Chondrocyte (in vitro differentiated cells): ENCODE results near the gene GALNT13. TPM values are rescaled to one million over a fixed set of nuclear protein-coding genes. Genes with fewer than 3 reads are reported as not detected.

Source experiments
- DNase-seq: peaks from one replicate; pipeline ENCODE4 v3.0.0; 2021; ENCODE audit warnings: mixed read lengths, low spot score
- H3K27ac Mint-ChIP-seq: one replicate; pipeline ENCODE4 v1.8.0; 2021; ENCODE audit warnings: mild to moderate bottlenecking, moderate library complexity, mixed read lengths; ENCODE audit not compliant: unreplicated experiment
- H3K27me3 Mint-ChIP-seq: 2 replicates; pipeline ENCODE4 v1.8.0; 2021; ENCODE audit warnings: low read depth, mixed read lengths
- H3K36me3 Mint-ChIP-seq: 2 replicates; pipeline ENCODE4 v1.8.0; 2021; ENCODE audit warnings: low read depth, mixed read lengths
- H3K4me1 Mint-ChIP-seq: 2 replicates; pipeline ENCODE4 v1.8.0; 2021; ENCODE audit warnings: low read depth, mild to moderate bottlenecking, mixed read lengths
- H3K4me3 Mint-ChIP-seq: one replicate; pipeline ENCODE4 v1.8.0; 2021; ENCODE audit warnings: mild to moderate bottlenecking, moderate library complexity, mixed read lengths; ENCODE audit not compliant: unreplicated experiment
- H3K9me3 Mint-ChIP-seq: 2 replicates; pipeline ENCODE4 v1.8.0; 2021; ENCODE audit warnings: low read depth, mixed read lengths
- total RNA-seq: library from RNA; stranded (reverse); gene quantifications from 3 replicates; pipeline ENCODE4 v1.2.1, GENCODE V29; 2021
- TF ChIP-seq, protein P1 (sequence below): fragments of 200-600 bp; sonication (generic); IDR thresholded peaks from 2 replicates; pipeline ENCODE4 v1.5.0; 2021; ENCODE audit warnings: antibody characterized with exemption, mild to moderate bottlenecking, moderate library complexity

The GALNT13 gene
- total RNA-seq, 1 donor from 2014 or later, result not detected

DNA sequence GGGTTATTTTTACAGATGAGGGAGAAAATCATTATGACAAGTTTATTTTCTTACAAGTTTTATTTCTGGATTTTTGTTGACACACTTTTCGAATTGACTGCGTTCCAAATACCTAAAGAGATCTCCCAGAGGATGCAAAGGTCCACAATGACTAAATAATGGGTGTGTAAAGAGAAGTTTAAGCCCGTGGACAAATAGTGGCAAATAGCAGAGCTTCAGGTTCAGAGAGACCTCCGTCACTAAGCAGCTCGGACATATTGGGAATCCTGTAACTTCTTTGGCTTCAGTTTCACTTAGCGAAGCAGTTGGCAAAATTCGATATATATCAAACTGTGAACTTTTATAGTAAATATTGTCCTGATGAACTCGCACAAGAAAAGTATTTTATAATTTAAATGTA is 556.3 kb downstream of the GALNT13 start:
- TF ChIP-seq, protein P1, sequence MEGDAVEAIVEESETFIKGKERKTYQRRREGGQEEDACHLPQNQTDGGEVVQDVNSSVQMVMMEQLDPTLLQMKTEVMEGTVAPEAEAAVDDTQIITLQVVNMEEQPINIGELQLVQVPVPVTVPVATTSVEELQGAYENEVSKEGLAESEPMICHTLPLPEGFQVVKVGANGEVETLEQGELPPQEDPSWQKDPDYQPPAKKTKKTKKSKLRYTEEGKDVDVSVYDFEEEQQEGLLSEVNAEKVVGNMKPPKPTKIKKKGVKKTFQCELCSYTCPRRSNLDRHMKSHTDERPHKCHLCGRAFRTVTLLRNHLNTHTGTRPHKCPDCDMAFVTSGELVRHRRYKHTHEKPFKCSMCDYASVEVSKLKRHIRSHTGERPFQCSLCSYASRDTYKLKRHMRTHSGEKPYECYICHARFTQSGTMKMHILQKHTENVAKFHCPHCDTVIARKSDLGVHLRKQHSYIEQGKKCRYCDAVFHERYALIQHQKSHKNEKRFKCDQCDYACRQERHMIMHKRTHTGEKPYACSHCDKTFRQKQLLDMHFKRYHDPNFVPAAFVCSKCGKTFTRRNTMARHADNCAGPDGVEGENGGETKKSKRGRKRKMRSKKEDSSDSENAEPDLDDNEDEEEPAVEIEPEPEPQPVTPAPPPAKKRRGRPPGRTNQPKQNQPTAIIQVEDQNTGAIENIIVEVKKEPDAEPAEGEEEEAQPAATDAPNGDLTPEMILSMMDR, result no peak
- no peak for DNase-seq
- H3K4me3 Mint-ChIP-seq, result no peak overlapping the region
- peaks cover 2% of the 10 kb centered on the region for H3K9me3 Mint-ChIP-seq
- no peaks in the 10 kb centered on the region for H3K4me1 Mint-ChIP-seq
- peaks cover 8% of the 10 kb centered on the region for H3K27me3 Mint-ChIP-seq
- no peaks in the 10 kb centered on the region for H3K36me3 Mint-ChIP-seq
- no peak overlapping the region for H3K27ac Mint-ChIP-seq

DNA sequence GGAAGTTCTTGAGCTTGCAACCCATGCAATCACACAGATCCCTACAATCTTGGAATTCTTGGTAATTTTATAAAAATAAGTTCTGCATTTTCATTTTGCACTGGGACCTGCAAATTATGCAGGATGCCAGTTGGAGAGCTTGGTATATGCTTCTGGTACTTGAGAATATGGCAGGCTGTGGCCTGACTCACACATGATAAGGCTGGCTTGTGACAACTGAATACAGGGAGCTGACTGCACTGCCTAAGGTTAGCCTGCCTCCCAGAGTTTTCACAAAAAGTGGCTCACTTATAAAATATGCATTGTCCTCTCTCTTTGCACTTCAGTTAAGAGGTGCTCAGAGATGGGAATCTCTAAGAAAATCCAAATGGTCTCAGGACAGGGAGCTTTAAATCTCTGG is 561.3 kb downstream of the GALNT13 start:
- TF ChIP-seq, protein P1, result no peak
- H3K27me3 Mint-ChIP-seq, result peaks cover 6% of the 10 kb centered on the region

DNA sequence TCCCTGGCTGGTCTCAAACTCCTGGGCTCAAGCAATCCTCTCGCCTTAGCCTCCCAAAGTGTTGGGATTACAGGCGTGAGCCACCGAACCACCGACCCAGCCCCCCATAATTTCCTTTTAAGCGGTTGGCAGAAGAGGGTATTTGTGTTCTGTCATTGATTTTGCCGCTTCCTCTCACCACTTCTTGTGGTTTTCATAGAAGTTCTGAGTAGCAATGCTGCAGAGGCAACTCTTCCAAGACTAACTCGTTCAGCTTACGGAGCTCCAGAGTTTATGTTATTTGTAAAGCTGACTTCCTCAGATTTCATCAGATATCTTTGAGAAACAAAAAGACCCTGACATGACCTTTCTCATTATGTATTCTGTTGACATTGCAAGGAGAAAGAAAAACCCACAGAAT is 565.4 kb downstream of the GALNT13 start:
- Mint-ChIP-seq H3K9me3 (no peaks in the 10 kb centered on the region), H3K4me1 (no peaks in the 10 kb centered on the region), H3K27ac (no peak overlapping the region), H3K27me3 (peaks cover 2% of the 10 kb centered on the region), H3K4me3 (no peak overlapping the region), H3K36me3 (no peaks in the 10 kb centered on the region)
- no peak for DNase-seq
- TF ChIP-seq, protein P1, result no peak

More for the DNA sequence above, 561.3 kb downstream of the GALNT13 start:
- H3K4me3 Mint-ChIP-seq, result no peak overlapping the region
- no peak for DNase-seq
- no peak overlapping the region for H3K27ac Mint-ChIP-seq
- peaks cover 2% of the 10 kb centered on the region for H3K9me3 Mint-ChIP-seq
- no peaks in the 10 kb centered on the region for H3K36me3 Mint-ChIP-seq
- no peaks in the 10 kb centered on the region for H3K4me1 Mint-ChIP-seq

DNA sequence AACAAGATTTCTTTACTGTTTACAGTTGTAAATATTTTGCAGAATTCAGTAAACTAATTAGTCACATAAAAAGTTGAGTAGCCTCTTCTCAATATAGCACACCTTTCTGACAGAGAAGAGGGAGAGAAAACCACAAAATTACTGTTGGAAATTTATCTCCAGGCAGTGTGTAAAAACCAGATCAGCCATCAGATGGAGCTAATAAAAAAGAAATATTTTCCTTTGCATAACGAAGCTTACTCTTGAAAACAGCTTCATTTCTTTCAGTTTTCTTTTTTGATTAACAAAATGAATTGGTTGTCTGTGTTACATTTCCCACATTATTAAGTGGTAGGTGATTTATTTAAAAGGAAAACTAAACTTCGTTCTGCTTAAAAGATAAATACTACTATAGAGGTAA is 567.4 kb downstream of the GALNT13 start:
- H3K9me3 Mint-ChIP-seq, result no peaks in the 10 kb centered on the region
- H3K4me3 Mint-ChIP-seq, result no peak overlapping the region
- no peaks in the 10 kb centered on the region for H3K36me3 Mint-ChIP-seq
- DNase-seq, result no peak
- H3K27me3 Mint-ChIP-seq, result peaks cover 2% of the 10 kb centered on the region
- H3K27ac Mint-ChIP-seq, result no peak overlapping the region
- no peaks in the 10 kb centered on the region for H3K4me1 Mint-ChIP-seq
- TF ChIP-seq, protein P1, result peak; percentile 73

DNA sequence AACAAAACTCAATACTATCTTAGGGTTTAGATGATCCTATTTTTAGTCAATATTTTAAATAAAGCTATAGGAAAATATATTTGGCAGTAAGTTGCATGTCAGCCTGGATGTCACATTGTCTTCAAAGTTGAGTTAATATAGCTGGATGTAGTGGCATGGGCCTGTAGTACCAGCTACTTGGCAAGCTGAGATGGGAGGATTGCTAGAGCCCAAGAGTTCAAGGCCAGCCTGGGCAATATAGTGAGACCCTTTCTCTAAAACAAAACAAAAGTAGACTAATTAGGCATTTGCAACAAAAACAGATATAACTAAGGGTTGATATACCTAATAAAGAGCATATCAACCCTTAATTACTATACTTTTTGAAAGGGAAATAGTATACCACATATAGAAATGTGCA is 572.2 kb downstream of the GALNT13 start:
- Mint-ChIP-seq H3K4me1 (no peaks in the 10 kb centered on the region), H3K27ac (no peak overlapping the region), H3K36me3 (no peaks in the 10 kb centered on the region), H3K9me3 (no peaks in the 10 kb centered on the region), H3K27me3 (peaks cover 2% of the 10 kb centered on the region), H3K4me3 (no peak overlapping the region)
- DNase-seq, result no peak
- TF ChIP-seq, protein P1, result no peak
